HFF-Myc (cell line): ENCODE measurements around the gene TREML1.

Source experiments
- DNase-seq: peaks from one replicate; pipeline ENCODE4 v3.0.0-alpha.2; 2011; ENCODE audit warnings: low read depth; ENCODE audit errors: extremely low read depth
- H3K4me3 ChIP-seq: replicated peaks from 2 replicates; pipeline ENCODE4 v1.5.1; 2011; ENCODE audit warnings: low read depth, mild to moderate bottlenecking, control low read depth, low read length
- CTCF ChIP-seq: IDR thresholded peaks from 2 replicates; pipeline ENCODE4 v1.5.1; 2012; ENCODE audit warnings: mild to moderate bottlenecking, low read depth, low read length, control low read depth; ENCODE audit errors: missing control alignments

TREML1 gene

GRCh38 chr6:41153451-41153850 lies 696 bp downstream of the TREML1 start:
- DNase-seq = no peak
- no peak overlapping the region for H3K4me3 ChIP-seq
- no peak for TF ChIP-seq CTCF

- DNase-seq = no peak
- TF ChIP-seq CTCF = no peak
- H3K4me3 ChIP-seq = no peak overlapping the region
Observed at GRCh38 chr6:41150671-41151070, 3.5 kb downstream of the TREML1 start.

- no peak for DNase-seq
- no peak for TF ChIP-seq CTCF
- H3K4me3 ChIP-seq = no peak overlapping the region
Observed at GRCh38 chr6:41147917-41148316, 6.2 kb downstream of the TREML1 start.

GRCh38 chr6:41136911-41137310 lies 17.2 kb downstream of the TREML1 start:
- H3K4me3 ChIP-seq = no peak overlapping the region
- TF ChIP-seq CTCF = no peak
- DNase-seq = no peak

GRCh38 chr6:41135062-41135832 lies 18.9 kb downstream of the TREML1 start:
- TF ChIP-seq CTCF = no peak
- no peak overlapping the region for H3K4me3 ChIP-seq
- no peak for DNase-seq

- H3K4me3 ChIP-seq = no peak overlapping the region
- no peak for DNase-seq
- no peak for TF ChIP-seq CTCF
Observed at GRCh38 chr6:41132254-41132653, 21.9 kb downstream of the TREML1 start.

- no peak overlapping the region for H3K4me3 ChIP-seq
- DNase-seq = no peak
- no peak for TF ChIP-seq CTCF
Observed at GRCh38 chr6:41125282-41125681, 28.9 kb downstream of the TREML1 start.
